ENCODE data around the gene KIAA1549. TPM values are rescaled to one million over a fixed set of nuclear protein-coding genes. Genes with fewer than 3 reads are reported as not detected.

KIAA1549 gene
- total RNA-seq, 1 experiment from 2014 or later: 18.7 TPM

- no peak for TF ChIP-seq ATF1 (CRISPR knock-in tag; IDR thresholded peaks at IDR 0.05)
- no peak for TF ChIP-seq FOXK1 (CRISPR knock-in tag; IDR thresholded peaks at IDR 0.05)
- no peak for TF ChIP-seq SMAD3 (CRISPR knock-in tag; IDR thresholded peaks at IDR 0.05; ENCODE audit: borderline replicate concordance)
- TF ChIP-seq AR (CRISPR knock-in tag; IDR thresholded peaks at IDR 0.05): no peak
- TF ChIP-seq ATF6 (CRISPR knock-in tag; IDR thresholded peaks at IDR 0.05): no peak
- TF ChIP-seq ZNF423 (CRISPR knock-in tag; IDR thresholded peaks at IDR 0.05): no peak
- no peak for TF ChIP-seq FOXP1 (CRISPR knock-in tag; IDR thresholded peaks at IDR 0.05; ENCODE audit: borderline replicate concordance)
- TF ChIP-seq ESRRA (CRISPR knock-in tag; IDR thresholded peaks at IDR 0.05; ENCODE audit: borderline replicate concordance): no peak
- no peak for TF ChIP-seq USF2 (CRISPR knock-in tag; IDR thresholded peaks at IDR 0.05)
- no peak for TF ChIP-seq ZNF263 (CRISPR knock-in tag; IDR thresholded peaks at IDR 0.05; ENCODE audit: low read depth)
- no peak for TF ChIP-seq CBFB (CRISPR knock-in tag; IDR thresholded peaks at IDR 0.05; ENCODE audit: low read depth)
Observed at GRCh38 chr7:138816650-138817049, 164.5 kb downstream of the KIAA1549 start (continued).

- no peak overlapping the region for H3K4me3 Mint-ChIP-seq
- H3K36me3 Mint-ChIP-seq: no peaks in the 10 kb centered on the region
- no peaks in the 10 kb centered on the region for H3K27me3 Mint-ChIP-seq (ENCODE audit: low read depth)
- ChIA-PET POLR2A (no interaction called here), CTCF (no interaction called here)
- H3K9me3 Mint-ChIP-seq: 0 out of 2 replicates have a peak, but pooled peaks cover 4% of the 10 kb centered on the region
- H3K4me1 Mint-ChIP-seq: no peaks in the 10 kb centered on the region
- ATAC-seq: no peak
- H3K27ac Mint-ChIP-seq: no peak overlapping the region
- no peak for DNase-seq (ENCODE audit: low spot score)
- TF ChIP-seq ELF4 (CRISPR knock-in tag; IDR thresholded peaks at IDR 0.05; ENCODE audit: low read depth): no peak
- TF ChIP-seq PREB (CRISPR knock-in tag; IDR thresholded peaks at IDR 0.05; ENCODE audit: borderline replicate concordance): no peak
- TF ChIP-seq NR3C1 (CRISPR knock-in tag; conservative IDR thresholded peaks at IDR 0.05; ENCODE audit: low read depth): no peak
- TF ChIP-seq HMGA2 (CRISPR knock-in tag; IDR thresholded peaks at IDR 0.05): no peak
- TF ChIP-seq JUN (CRISPR knock-in tag; IDR thresholded peaks at IDR 0.05): no peak
- TF ChIP-seq MXD4 (CRISPR knock-in tag; IDR thresholded peaks at IDR 0.05; ENCODE audit: borderline replicate concordance): no peak
- TF ChIP-seq RELA (CRISPR knock-in tag; IDR thresholded peaks at IDR 0.05; ENCODE audit: borderline replicate concordance): no peak
- no peak for TF ChIP-seq E2F5 (CRISPR knock-in tag; IDR thresholded peaks at IDR 0.05)
Observed at GRCh38 chr7:138814816-138815332, 166.3 kb downstream of the KIAA1549 start.

Measured in WTC11 (cell line).